SK-N-MC (cell line): Measurements from ENCODE around the gene SCGB2A2.

ENCODE experiments used
- DNase-seq: peaks from one replicate; pipeline ENCODE4 v3.0.0-alpha.2; 2011; ENCODE audit warnings: low read depth, low spot score
- H3K27ac ChIP-seq: fragments of 200-600 bp; sonication (generic); 2 replicates; pipeline ENCODE4 v1.5.1; 2016; ENCODE audit warnings: mixed run types
- H3K36me3 ChIP-seq: fragments of 200-600 bp; sonication (generic); 2 replicates; pipeline ENCODE4 v1.6.1; 2017; ENCODE audit warnings: antibody characterized with exemption, low read length, mixed read lengths; ENCODE audit not compliant: insufficient read depth
- H3K4me3 ChIP-seq: fragments of 200-600 bp; sonication (generic); 2 replicates; pipeline ENCODE4 v1.5.1; 2016
- H3K9ac ChIP-seq: fragments of 200-600 bp; sonication (generic); 2 replicates; pipeline ENCODE4 v1.8.0; 2017; ENCODE audit warnings: mixed run types, mixed read lengths; ENCODE audit not compliant: insufficient read length
- H3K9me3 ChIP-seq: fragments of 200-600 bp; sonication (generic); 2 replicates; pipeline ENCODE4 v1.6.1; 2017; ENCODE audit warnings: low read depth, mild to moderate bottlenecking, antibody characterized with exemption, low read length, moderate library complexity, mixed read lengths
- EZH2 ChIP-seq: fragments of 200-600 bp; sonication (generic); IDR thresholded peaks from one replicate; pipeline ENCODE4 v1.6.1; 2017; ENCODE audit warnings: antibody characterized with exemption
- FOXP2 ChIP-seq: optimal IDR thresholded peaks from 2 replicates; pipeline ENCODE3; 2011; ENCODE audit warnings: mild to moderate bottlenecking, moderate library complexity; ENCODE audit not compliant: insufficient read depth; ENCODE audit errors: extremely low read length, control extremely low read depth
- POLR2AphosphoS5 ChIP-seq: IDR thresholded peaks from 2 replicates; pipeline ENCODE4 v1.6.1; 2012; ENCODE audit warnings: mild to moderate bottlenecking, low read depth, low read length, borderline replicate concordance

The SCGB2A2 gene

DNA sequence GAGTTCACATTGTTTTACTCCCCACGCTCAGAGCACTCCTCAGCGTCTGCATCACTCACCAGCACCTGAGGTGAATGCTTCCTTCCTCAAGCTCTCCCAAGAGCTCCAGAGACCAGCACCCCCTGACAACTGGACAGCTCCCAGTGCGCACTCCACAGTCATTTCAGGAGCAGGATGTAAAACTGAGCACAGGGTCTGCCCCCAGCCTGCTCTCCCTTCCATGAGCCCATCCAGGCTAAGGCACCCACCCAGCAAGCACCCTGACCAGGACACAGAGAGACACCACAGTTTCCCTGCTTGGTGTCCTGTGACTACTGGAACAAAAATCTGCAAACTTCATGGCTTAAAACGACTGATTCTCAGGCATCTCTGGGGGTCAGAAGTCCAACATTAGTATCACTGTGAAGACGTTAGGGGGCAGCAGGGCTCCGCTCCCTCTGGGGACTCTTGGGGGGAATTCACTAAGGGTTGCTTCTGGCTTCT lies 24.6 kb upstream of the SCGB2A2 start:
- no peak for TF ChIP-seq EZH2
- DNase-seq = no peak
- no peak overlapping the region for H3K27ac ChIP-seq
- H3K4me3 ChIP-seq = no peak overlapping the region
- no peaks in the 10 kb centered on the region for H3K9me3 ChIP-seq
- no peak overlapping the region for H3K9ac ChIP-seq
- no peaks in the 10 kb centered on the region for H3K36me3 ChIP-seq

GRCh38 chr11:62251698-62252097 lies 18.3 kb upstream of the SCGB2A2 start:
- Histone ChIP-seq H3K9me3 (no peaks in the 10 kb centered on the region), H3K9ac (no peak overlapping the region), H3K27ac (no peak overlapping the region), H3K36me3 (no peaks in the 10 kb centered on the region), H3K4me3 (no peak overlapping the region)
- no peak for DNase-seq
- TF ChIP-seq FOXP2 (no peak), POLR2AphosphoS5 (no peak), EZH2 (no peak)

- no peak for DNase-seq
- H3K9ac ChIP-seq = no peak overlapping the region
- no peaks in the 10 kb centered on the region for H3K9me3 ChIP-seq
- no peak overlapping the region for H3K27ac ChIP-seq
- no peak overlapping the region for H3K4me3 ChIP-seq
- no peaks in the 10 kb centered on the region for H3K36me3 ChIP-seq
- TF ChIP-seq EZH2 (no peak), FOXP2 (no peak)
These were observed 15.9 kb upstream of the SCGB2A2 start for GRCh38 chr11:62253999-62254542.

DNA sequence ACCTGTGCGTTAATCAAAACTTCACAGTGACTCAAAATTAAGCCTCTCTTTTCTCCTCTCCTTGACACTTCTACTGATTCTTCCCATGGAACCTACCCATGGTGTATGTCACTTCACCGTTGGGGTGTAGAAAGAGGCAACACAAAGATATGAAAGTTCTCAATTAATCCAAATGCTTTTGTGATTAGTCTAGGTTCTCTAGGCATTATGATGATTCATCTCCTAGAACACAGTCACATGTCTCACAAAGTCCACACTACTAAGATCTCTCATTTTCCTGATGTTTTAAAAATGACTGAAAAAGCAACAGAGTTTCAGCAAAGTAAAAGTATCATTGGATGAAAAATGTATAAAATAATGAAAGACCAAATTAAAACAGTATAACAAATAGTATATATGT lies 13.7 kb upstream of the SCGB2A2 start:
- H3K36me3 ChIP-seq = no peaks in the 10 kb centered on the region
- H3K27ac ChIP-seq = no peak overlapping the region
- H3K9me3 ChIP-seq = no peaks in the 10 kb centered on the region
- no peak overlapping the region for H3K4me3 ChIP-seq
- TF ChIP-seq POLR2AphosphoS5 (no peak), EZH2 (no peak), FOXP2 (no peak)
- H3K9ac ChIP-seq = no peak overlapping the region
- no peak for DNase-seq

- DNase-seq = no peak
- H3K36me3 ChIP-seq = no peaks in the 10 kb centered on the region
- no peaks in the 10 kb centered on the region for H3K9me3 ChIP-seq
- no peak overlapping the region for H3K4me3 ChIP-seq
- no peak overlapping the region for H3K9ac ChIP-seq
- H3K27ac ChIP-seq = no peak overlapping the region
- TF ChIP-seq EZH2 = no peak
- no peak for TF ChIP-seq FOXP2
- TF ChIP-seq POLR2AphosphoS5 = no peak
These were observed 9.6 kb upstream of the SCGB2A2 start for GRCh38 chr11:62260261-62260953.

DNA sequence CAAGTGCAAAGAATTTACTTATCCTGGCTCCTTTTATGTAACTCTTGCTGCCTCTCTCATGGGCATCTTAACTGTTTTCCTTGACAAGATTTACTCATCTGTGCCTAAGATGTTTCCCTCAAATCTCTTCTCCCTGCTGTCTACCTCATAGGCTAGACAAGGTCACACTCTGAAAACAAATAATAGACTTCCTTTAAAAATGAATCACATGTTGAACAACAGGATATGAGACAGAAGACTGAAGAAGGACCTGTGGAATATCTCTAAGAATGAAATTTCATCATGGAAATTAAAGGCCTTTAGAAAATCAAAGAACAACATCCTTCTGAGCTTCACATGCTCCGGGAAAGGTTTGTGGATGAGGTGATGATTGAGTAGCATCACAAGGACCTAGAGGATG lies 6.0 kb upstream of the SCGB2A2 start:
- no peaks in the 10 kb centered on the region for H3K36me3 ChIP-seq

DNA sequence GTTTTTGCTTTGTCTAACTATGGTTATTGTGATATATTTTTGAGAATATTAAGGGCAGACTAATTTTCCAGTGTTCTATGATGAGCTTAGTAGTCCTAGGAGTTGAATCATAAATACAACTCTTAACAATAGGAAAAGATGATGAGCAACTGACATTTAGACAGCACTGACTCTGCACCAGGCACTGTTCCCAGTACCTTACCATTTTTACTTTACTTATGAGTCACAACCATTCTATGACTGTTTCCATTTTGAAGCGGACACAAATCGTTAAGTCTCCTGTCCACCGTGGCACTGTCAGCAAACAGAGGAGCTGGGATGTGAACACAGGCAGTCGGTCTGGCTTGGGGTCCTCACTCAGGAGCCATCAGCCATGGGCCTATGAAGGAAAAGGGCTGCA lies 3.4 kb upstream of the SCGB2A2 start:
- DNase-seq = no peak
- H3K4me3 ChIP-seq = no peak overlapping the region
- H3K9me3 ChIP-seq = no peaks in the 10 kb centered on the region
- H3K27ac ChIP-seq = no peak overlapping the region
- no peaks in the 10 kb centered on the region for H3K36me3 ChIP-seq
- TF ChIP-seq EZH2 = no peak
- TF ChIP-seq FOXP2 = no peak
- TF ChIP-seq POLR2AphosphoS5 = no peak
- no peak overlapping the region for H3K9ac ChIP-seq

More for the DNA sequence above, 6.0 kb upstream of the SCGB2A2 start:
- Histone ChIP-seq H3K9ac (no peak overlapping the region), H3K9me3 (no peaks in the 10 kb centered on the region), H3K27ac (no peak overlapping the region), H3K4me3 (no peak overlapping the region)
- TF ChIP-seq EZH2 (no peak), POLR2AphosphoS5 (no peak), FOXP2 (no peak)
- DNase-seq = no peak

DNA sequence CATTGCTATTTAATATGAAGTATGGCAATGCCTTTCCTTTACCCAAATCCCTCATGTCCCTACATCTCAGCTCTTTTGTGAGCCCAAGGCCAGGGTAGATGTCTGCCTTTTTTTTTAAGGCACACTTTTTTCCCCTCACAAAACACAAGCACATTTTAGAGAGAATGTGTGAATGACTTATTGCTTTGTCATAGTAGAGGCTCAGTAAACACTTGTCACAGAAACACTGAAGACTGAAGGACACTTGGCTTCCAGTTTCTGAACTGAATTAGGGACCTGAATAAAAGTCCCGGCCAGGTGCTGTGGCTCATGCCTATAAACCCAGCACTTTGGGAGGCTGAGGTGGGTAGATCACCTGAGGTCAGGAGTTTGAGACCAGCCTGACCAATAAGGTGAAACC lies 2.9 kb upstream of the SCGB2A2 start:
- TF ChIP-seq EZH2 = no peak
- TF ChIP-seq FOXP2 = no peak
- no peak for TF ChIP-seq POLR2AphosphoS5
- Histone ChIP-seq H3K9me3 (no peaks in the 10 kb centered on the region), H3K9ac (no peak overlapping the region), H3K4me3 (no peak overlapping the region), H3K36me3 (no peaks in the 10 kb centered on the region), H3K27ac (no peak overlapping the region)
- no peak for DNase-seq

- no peak overlapping the region for H3K9ac ChIP-seq
- H3K27ac ChIP-seq = no peak overlapping the region
- H3K9me3 ChIP-seq = no peaks in the 10 kb centered on the region
- H3K36me3 ChIP-seq = no peaks in the 10 kb centered on the region
- DNase-seq = no peak
- no peak for TF ChIP-seq POLR2AphosphoS5
- TF ChIP-seq EZH2 = no peak
- TF ChIP-seq FOXP2 = no peak
- H3K4me3 ChIP-seq = no peak overlapping the region
These were observed 2.4 kb upstream of the SCGB2A2 start for GRCh38 chr11:62267576-62267975.
